IMR-90 (cell line): ENCODE results near the gene SRPK1.

Experiments
- ELK1 ChIP-seq: fragments of 150-350 bp; IDR thresholded peaks from 2 replicates; pipeline ENCODE4 v1.6.1; 2016; ENCODE audit warnings: low read depth, mild to moderate bottlenecking, low read length, moderate library complexity, borderline replicate concordance
- MAZ ChIP-seq: IDR thresholded peaks from 2 replicates; pipeline ENCODE4 v1.6.1; 2012; ENCODE audit warnings: low read depth, mild to moderate bottlenecking, low read length, improper control_type of control experiment, moderate library complexity, borderline replicate concordance
- POLR2A ChIP-seq: IDR thresholded peaks from 2 replicates; pipeline ENCODE4 v1.6.1; 2012; ENCODE audit warnings: mild to moderate bottlenecking, low read depth, low read length
- TF ChIP-seq, protein P1 (sequence below): conservative IDR thresholded peaks from 2 replicates; pipeline ENCODE4 v1.5.1; 2012; ENCODE audit warnings: mild to moderate bottlenecking, low read depth, low read length, improper control_type of control experiment

DNA sequence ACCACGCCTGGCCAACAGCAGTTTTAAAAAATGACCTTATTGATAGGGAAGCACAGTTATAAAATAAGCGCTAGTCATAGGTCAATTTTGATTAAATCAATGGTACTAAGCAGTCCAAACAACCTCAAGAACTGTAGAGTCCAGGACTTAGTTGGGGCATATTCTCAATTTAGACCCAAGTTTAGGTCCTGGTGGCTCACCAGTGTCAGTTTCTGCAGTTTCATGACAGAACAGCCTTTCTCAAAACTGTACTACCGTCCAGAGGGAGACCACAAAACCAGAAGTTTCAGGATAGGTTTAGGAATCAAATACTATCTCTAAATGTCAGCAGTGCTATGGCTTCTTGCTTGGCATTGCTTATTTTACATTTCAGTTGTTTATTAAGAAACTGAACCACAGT is 76.6 kb downstream of the SRPK1 start:
- TF ChIP-seq, protein P1, sequence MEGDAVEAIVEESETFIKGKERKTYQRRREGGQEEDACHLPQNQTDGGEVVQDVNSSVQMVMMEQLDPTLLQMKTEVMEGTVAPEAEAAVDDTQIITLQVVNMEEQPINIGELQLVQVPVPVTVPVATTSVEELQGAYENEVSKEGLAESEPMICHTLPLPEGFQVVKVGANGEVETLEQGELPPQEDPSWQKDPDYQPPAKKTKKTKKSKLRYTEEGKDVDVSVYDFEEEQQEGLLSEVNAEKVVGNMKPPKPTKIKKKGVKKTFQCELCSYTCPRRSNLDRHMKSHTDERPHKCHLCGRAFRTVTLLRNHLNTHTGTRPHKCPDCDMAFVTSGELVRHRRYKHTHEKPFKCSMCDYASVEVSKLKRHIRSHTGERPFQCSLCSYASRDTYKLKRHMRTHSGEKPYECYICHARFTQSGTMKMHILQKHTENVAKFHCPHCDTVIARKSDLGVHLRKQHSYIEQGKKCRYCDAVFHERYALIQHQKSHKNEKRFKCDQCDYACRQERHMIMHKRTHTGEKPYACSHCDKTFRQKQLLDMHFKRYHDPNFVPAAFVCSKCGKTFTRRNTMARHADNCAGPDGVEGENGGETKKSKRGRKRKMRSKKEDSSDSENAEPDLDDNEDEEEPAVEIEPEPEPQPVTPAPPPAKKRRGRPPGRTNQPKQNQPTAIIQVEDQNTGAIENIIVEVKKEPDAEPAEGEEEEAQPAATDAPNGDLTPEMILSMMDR: no peak
- TF ChIP-seq ELK1 (no peak), MAZ (no peak), POLR2A (no peak)
